Glomerular visceral epithelial cell (primary cell): ENCODE data around the gene CLEC4A.
A peak's percentile ranks its signal among the peaks of the same experiment; 100 is the strongest.
"Not testable (repeated sequence)": the region's sequence is repeated elsewhere in the genome, so short reads cannot be mapped to it uniquely, and the experiment has no call there.

Experiments
- DNase-seq: peaks from one replicate; pipeline ENCODE4 v3.0.0-alpha.2; 2016; ENCODE audit errors: extremely low spot score

Gene CLEC4A

DNA sequence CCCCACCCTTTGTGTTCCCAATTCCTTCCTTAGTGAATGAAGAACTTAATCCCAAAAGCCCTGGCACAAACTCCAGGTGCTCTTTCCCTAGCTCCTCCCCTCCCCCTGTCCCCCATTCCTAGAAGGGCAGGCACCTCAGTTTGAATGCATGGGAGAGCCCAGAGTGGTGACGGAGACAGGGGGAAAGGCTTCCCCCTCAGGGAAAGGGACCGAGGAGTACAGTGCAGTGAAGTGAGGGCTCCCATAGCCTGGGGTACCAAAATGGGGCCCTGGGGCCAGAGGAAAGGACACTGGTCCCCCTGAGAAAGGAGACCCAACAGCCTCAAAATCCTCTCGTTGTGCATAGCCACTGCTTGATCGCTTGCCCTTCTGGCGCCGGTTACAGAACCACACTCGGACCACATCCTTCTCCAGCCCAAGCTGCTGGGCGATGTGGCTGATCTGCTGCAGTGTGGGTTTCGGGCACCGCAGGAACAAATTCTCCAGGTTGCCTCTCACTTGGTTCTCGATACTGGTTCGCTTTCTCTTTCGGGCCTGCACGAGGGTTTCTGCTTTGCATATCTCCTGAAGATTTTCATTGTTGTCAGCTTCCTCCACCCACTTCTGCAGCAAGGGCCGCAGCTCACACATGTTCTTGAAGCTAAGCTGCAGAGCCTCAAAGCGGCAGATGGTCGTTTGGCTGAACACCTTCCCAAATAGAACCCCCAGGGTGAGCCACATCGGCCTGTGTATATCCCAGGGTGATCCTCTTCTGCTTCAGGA lies 10.4 kb downstream of the CLEC4A start:
- DNase-seq = not testable (repeated sequence)

DNA sequence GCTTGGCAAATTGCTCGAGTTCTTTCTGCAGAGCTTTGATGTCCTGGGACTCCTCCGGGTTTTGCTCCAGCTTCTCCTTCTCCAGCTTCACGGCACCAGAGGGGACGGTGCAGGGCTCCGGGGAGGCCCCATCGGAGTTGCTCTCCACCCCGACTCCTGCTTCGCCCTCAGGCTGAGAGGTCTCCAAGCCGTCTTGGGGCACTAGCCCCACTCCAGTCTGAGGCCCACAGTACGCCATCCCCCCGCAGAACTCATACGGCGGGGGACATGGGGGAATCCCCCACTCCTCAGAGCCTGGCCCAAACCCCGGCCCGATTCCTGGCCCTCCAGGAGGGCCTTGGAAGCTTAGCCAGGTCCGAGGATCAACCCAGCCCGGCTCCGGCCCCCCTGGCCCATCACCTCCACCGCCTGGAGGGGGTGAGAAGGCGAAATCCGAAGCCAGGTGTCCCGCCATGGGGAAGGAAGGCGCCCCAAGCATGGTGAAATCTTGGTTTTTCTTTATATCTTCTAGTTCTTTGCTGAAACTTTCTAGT lies 11.0 kb downstream of the CLEC4A start:
- not testable (repeated sequence) for DNase-seq

DNA sequence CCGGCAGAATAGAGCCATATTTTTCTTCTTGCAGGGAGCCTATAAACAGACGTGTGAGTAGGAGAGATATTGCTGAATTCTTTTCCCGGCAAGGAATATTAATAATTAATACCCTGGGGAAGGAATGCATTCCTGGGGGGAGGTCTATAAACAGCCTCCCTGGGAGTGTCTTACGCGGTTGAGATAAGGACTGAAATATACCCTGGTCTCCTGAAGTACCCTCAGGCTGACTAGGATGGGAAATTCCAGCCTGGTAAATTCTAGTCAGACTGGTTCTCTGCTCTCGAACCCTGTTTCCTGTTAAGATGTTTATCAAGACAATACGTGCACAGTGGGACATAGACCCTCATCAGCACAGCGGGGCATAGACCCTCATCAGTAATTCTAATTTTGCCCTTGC lies 18.2 kb downstream of the CLEC4A start:
- DNase-seq = not testable (repeated sequence)

DNA sequence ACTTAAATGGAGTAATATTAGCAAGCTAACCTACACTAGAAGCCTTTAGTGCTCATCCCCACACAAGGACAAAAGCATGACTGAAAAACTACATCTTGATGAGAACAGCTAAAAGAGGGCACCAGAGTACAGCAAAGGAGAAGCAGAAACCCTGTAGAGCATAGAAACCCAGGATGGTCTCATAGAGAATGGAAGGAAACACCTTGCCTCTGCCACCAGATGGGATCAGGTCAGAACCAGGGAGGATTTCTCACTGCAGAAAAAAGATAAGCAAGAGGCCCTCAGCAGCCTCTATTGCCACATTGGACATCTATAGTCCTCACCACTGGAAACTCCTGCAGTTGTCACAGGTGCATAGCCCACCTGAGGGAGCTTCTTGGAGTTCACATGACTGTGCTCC lies 19.8 kb downstream of the CLEC4A start:
- no peak for DNase-seq

DNA sequence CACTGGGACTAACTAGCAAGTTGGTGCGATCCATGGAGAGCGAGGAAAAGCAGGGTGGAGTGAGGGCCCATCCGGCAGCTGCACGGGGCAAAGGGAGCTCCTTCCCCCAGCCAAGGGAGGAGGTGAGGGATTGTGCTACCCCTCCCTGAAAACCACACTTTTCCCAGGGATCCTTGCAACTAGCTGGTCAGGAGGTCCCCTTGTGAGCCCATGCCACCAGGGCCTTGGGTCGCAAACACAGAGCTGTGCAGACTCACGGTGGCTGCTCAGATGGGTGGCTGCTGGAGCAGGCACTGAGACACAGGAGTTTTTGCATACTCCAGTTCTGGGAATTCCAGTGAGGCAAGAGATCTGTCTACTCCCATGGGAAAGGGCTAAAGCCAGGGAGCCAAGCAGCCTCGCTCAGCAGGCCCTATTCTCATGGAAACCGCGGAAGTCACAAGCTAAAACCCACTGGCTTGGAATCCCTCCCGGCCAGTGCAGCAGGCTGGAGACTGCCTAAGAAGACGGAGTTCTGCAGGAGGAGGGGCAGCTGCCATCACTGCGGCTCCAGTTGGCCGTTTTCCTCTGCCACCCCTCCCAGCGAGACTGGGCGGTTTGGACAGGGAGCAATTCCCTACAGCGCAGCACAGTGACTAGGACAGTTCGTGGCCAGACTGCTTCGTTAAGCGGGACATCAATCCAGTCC lies 22.5 kb downstream of the CLEC4A start:
- peak; percentile 71 for DNase-seq

DNA sequence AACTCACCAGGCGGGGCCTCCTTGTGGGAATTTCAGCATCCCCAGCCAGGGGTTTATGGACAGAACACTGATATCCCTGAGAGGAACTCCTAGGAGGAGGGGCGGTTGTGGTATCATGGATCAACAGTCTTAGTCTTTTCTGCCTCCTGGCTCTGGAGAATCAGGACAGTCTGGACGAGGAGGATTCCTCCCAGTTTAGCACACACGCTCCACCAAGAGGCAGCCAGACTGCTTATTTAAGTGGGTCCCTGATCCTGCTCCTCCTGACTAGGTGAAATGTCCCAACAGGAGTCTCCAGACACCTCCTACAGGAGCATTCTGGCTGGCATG lies 23.0 kb downstream of the CLEC4A start:
- no peak for DNase-seq

DNA sequence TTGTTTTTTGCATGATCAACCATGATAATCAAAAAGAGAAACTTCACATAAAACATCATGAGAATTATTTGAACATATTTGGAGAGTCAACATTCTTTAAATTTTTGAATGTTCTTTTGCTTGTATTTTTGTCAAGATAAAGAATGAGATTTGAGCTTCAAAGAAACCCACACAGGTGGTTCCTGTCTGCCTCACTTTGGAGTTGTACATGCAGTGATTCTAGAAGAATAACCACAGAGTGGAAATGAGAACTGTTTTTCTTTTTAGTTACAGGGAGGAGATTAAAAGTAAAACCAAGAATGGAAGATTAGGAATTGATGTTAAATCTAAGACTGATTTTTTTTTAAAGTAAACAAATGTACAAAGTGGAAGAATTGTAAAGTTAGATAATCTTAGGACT lies 31.1 kb downstream of the CLEC4A start:
- DNase-seq = no peak

DNA sequence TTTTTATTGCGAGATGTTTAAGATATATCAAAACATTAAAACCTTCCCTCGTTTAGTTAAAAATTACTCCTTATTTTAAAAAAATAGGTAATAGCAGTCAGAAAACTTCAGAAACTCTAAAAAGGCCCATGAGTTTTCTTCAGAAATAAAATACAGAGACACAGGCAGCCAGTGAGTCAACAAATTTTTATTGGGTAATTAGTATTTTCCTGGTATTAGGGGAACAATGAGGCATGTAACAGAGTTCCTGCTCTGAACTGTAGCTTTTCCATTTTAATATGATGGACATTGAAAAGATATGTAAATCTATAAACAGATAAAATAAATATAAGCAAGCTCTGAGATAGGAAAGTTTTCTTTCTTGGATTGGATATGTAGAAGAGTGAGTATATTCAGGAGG lies 33.0 kb downstream of the CLEC4A start:
- peak; percentile 5 for DNase-seq

DNA sequence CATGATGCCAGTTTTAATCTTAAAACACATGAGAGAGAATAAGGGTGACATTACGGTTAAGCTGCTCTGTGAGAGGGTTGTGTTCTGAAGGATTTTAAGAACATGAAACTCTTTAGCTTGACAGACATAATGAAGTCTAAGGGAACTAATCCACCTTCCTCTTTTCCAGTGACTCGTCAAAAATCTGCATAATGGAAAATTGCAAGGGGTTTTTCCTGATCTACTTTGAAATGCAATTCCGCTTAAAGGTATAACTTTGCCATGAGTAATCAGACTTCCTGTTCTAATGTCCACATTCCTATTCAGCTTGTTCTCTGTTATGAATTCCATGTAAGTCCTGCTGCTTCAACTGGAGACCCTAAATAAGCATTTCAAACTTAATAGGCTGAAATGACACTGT lies 33.4 kb downstream of the CLEC4A start, which contains the start of gene ZNF705A:
ZNF705A (plus strand) TSS at position 171 of the 400 bp plus-strand sequence. CDS start 15,611 bp downstream, outside the sequence.
- DNase-seq = peak; percentile 56

DNA sequence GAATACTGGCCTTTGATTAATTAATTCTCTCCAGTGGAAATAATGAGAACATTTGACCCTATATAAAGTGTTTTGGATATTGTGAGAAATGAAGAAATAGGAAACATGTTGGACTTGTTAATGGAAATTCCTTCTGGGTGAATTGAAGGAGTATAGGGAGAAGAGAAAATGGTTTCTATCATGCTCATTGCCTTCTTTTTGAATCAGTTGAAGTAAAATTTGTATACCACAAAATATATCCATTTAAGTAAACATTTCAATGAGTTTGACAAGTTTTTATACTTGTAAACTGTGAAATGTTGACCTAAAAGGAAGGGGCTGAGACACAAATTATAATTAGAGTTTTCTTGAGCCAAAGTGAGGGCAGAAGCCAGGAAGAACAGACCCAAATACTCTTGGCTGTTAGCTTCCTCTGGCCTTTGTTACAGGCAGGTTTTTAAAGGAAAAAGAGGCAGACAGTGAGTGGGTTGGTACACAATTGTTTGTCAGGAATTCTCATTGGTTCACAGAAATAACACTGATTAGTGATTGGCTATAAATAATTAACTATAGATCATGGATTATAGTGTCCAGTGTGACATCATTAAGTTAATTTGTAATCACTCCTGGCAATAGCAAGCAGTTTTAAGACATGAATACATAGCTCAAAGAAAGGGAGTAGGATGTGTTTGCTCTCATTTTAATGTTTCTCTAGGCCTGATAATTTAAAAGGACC lies 34.2 kb downstream of the CLEC4A start:
- DNase-seq = peak; percentile 72

DNA sequence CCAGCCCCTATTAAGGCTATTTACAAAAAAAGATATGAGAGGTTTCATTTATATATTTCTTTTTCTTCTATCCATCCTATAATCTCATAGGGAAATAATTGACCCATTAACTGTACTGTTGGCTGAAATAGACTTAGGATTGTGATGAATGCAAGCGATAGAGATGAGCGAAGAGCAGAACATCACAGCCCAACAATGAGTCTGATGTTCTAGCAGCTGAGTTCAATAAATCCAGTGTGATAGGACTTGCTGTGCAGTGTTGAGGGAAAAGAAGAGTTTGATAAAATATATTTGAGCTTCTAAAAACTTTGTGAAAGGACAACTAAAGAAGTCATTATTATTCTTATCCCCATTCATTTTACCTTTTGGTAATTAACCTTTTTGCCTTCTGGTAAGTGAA lies 49.5 kb downstream of the CLEC4A start:
- DNase-seq = not testable (repeated sequence)

DNA sequence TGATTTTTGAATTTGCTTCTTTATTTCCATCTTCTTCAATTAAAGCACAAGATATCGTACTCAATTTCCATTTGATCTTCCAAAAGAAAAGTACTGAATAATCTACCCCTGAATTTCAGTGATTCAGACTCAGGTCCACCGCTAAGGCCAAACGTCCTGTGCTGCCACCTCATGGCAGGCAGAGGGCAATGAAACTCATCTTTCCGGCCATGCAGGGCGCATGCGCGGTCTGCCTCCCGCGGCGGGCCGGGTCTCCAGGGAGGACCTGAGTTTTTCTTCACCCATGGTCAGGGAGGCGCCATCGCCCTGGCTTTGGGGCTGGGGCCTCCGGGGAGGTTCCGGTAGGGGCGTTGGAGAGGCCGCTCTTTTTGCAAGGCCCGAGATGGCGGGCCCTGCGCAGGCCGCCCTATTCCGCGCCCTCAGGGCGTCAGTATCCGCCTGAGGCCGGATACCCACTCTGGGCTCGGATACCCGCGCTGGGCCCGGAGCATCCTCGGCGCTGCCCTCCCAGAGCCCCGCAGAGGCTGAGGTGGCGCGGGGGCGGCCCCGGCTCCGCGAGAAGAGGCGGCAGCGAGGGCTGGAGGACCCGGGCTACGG lies 56.7 kb downstream of the CLEC4A start:
- peak; percentile 59 for DNase-seq

DNA sequence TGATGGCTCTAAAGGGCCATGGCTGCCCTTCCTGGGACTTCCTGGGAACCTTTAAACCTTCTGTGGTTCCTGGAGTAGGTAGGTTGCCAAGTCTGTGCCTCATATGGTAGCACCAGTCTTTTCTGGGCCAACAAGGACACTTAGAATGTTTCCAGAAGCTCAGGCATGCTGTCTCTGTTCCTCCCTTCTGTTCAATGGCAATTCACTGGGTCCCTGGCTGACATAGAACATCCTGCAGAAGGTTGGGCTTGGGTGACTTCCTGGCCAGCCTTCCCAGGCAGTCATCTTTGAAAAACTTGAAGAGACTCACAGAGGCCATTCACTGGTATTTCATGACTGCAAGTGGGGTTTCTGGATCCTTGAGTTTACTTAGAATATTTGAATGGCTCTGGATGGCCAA lies 57.9 kb downstream of the CLEC4A start:
- DNase-seq = not testable (repeated sequence)

DNA sequence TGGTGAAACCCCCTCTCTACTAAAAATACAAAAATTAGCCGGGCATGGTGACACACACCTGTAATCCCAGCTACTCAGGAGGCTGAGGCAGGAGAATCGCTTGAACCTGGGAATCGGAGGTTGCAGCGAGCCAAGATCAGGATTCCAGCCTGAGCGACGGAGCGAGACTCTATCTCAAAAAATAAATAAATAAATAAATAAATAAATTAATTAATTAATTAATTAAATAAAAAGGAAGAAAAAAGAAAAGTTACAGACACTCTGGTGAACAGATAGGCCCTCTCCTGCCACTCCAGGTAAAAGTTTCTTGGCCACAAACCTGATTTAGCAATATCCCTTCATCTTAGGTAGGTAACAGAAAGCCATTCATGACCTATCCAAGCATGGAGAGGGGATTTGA lies 59.5 kb downstream of the CLEC4A start:
- DNase-seq = not testable (repeated sequence)

DNA sequence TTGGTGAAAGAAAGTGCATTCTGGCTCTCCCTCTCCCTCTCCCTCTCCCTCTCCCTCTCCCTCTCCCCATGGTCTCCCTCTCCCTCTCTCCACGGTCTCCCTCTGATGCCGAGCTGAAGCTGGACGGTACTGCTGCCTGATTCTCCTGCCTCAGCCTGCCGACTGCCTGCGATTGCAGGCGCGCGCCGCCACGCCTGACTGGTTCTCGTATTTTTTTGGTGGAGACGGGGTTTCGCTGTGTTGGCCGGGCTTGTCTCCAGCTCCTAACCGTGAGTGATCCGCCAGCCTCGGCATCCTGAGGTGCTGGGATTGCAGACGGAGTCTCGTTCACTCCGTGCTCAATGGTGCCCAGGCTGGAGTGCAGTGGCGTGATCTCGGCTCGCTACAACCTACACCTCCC lies 59.9 kb downstream of the CLEC4A start:
- not testable (repeated sequence) for DNase-seq

DNA sequence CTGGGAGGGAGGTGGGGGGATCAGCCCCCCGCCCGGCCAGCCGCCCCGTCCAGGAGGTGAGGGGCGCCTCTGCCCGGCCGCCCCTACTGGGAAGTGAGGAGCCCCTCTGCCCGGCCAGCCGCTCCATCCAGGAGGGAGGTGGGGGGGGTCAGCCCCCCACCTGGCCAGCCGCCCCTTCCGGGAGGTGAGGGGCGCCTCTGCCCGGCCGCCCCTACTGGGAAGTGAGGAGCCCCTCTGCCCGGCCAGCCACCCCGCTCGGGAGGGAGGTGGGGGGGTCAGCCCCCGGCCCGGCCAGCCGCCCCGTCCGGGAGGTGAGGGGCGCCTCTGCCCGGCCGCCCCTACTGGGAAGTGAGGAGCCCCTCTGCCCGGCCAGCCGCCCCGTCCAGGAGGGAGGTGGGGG lies 60.8 kb downstream of the CLEC4A start:
- DNase-seq = not testable (repeated sequence)

DNA sequence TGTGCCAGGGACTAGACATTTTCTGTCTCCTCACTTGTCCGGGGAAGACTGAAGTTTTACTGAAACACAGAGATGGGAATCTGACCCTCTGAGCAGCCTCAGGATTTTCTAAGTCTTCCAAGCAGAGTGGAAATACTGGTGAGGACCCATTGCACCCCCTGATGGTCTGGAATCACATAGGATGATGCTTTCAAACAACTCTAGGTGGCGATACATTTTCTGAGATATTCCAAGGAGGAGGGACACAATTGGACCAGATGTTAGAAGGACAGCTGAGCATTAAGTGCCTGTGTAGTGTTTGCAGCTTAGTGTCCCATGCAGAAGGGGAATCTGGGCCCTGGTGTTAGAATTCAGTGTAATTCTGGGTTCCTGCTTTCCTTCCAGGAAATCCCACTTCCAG lies 64.7 kb downstream of the CLEC4A start:
- DNase-seq = not testable (repeated sequence)
